Liver (tissue), 9 donors: ENCODE results near the gene GRK3. TPM values are rescaled to one million over a fixed set of nuclear protein-coding genes. Genes with fewer than 3 reads are reported as not detected.

Experiments
- DNase-seq: peaks from one replicate; pipeline ENCODE4 v3.0.0-alpha.2; 2017; ENCODE audit warnings: low spot score
- H3K27ac ChIP-seq, 2 donors: one replicate each; pipeline ENCODE4 v1.7.0; 2013; ENCODE audit warnings: inconsistent platforms in 2 of 2, low read length in 2 of 2, control low read depth in 1 of 2, low read depth in 1 of 2, mild to moderate bottlenecking in 1 of 2
- H3K27me3 ChIP-seq, 4 donors: one replicate each; pipeline versions ENCODE4 v1.6.1 to v1.7.0; 2013; ENCODE audit warnings: low read length in 3 of 4, inconsistent platforms in 1 of 4, mild to moderate bottlenecking in 1 of 4, moderate library complexity in 1 of 4; ENCODE audit not compliant: control insufficient read depth in 4 of 4, insufficient read depth in 4 of 4
- H3K36me3 ChIP-seq, 4 donors: one replicate each; pipeline versions ENCODE4 v1.6.1 to v1.7.0; 2013; ENCODE audit warnings: low read length in 3 of 4, mild to moderate bottlenecking in 3 of 4, low read depth in 1 of 4, moderate library complexity in 1 of 4; ENCODE audit not compliant: control insufficient read depth in 4 of 4, insufficient read depth in 3 of 4
- H3K4me1 ChIP-seq, 4 donors: one replicate each; pipeline versions ENCODE4 v1.6.1 to v1.7.0; 2013; ENCODE audit warnings: low read length in 3 of 4, mild to moderate bottlenecking in 3 of 4, moderate library complexity in 1 of 4; ENCODE audit not compliant: control insufficient read depth in 4 of 4, insufficient read depth in 4 of 4
- H3K4me3 ChIP-seq, 3 donors: one replicate each; pipeline versions ENCODE4 v1.6.1 to v1.7.0; 2013; ENCODE audit warnings: low read length in 3 of 3, control low read depth in 1 of 3, low read depth in 1 of 3, mild to moderate bottlenecking in 1 of 3
- H3K9ac ChIP-seq, 2 donors: one replicate each; pipeline ENCODE4 v1.7.0; 2013; ENCODE audit warnings: low read length in 2 of 2, mild to moderate bottlenecking in 2 of 2, moderate library complexity in 2 of 2, control low read depth in 1 of 2, low read depth in 1 of 2
- H3K9me3 ChIP-seq, 4 donors: one replicate each; pipeline versions ENCODE4 v1.6.1 to v1.7.0; 2013; ENCODE audit warnings: low read length in 3 of 4; ENCODE audit not compliant: control insufficient read depth in 4 of 4
- ATF3 ChIP-seq: IDR thresholded peaks from 2 replicates; pipeline ENCODE4 v1.6.1; 2016; ENCODE audit warnings: antibody characterized with exemption
- CTCF ChIP-seq: fragments of 150-350 bp; IDR thresholded peaks from 2 replicates; pipeline ENCODE4 v1.5.1; 2017; ENCODE audit warnings: improper control_type of control experiment, low read depth, low read length; ENCODE audit not compliant: missing input control
- EGR1 ChIP-seq, 2 donors: IDR thresholded peaks; 2 replicates each; pipeline ENCODE4 v1.6.1; 2016 to 2018; ENCODE audit warnings: antibody characterized with exemption in 2 of 2, low read depth in 2 of 2
- FOXA1 ChIP-seq: IDR thresholded peaks from 2 replicates; pipeline ENCODE4 v1.6.1; 2016; ENCODE audit warnings: antibody characterized with exemption
- FOXA2 ChIP-seq: IDR thresholded peaks from 2 replicates; pipeline ENCODE4 v1.6.1; 2016; ENCODE audit warnings: antibody characterized with exemption
- GABPA ChIP-seq, 2 donors: IDR thresholded peaks in 1 of 2; conservative IDR thresholded peaks in 1 of 2; 2 replicates each; pipeline ENCODE4 v1.6.1; 2016; ENCODE audit warnings: antibody characterized with exemption in 2 of 2, mild to moderate bottlenecking in 1 of 2, moderate library complexity in 1 of 2
- HNF4A ChIP-seq, 2 donors: conservative IDR thresholded peaks; 2 replicates each; pipeline ENCODE4 v1.6.1; 2016; ENCODE audit warnings: antibody characterized with exemption in 2 of 2, mild to moderate bottlenecking in 2 of 2
- HNF4G ChIP-seq: IDR thresholded peaks from 2 replicates; pipeline ENCODE4 v1.6.1; 2016; ENCODE audit warnings: antibody characterized with exemption
- JUND ChIP-seq, 2 donors: IDR thresholded peaks; 2 replicates each; pipeline ENCODE4 v1.6.1; 2016; ENCODE audit warnings: antibody characterized with exemption in 2 of 2
- MAX ChIP-seq: IDR thresholded peaks from 2 replicates; pipeline ENCODE4 v1.6.1; 2016; ENCODE audit warnings: antibody characterized with exemption
- NR2F2 ChIP-seq: IDR thresholded peaks from 2 replicates; pipeline ENCODE4 v1.6.1; 2016; ENCODE audit warnings: antibody characterized with exemption
- RAD21 ChIP-seq, 2 donors: IDR thresholded peaks; 2 replicates each; pipeline ENCODE4 v1.6.1; 2016; ENCODE audit warnings: antibody characterized with exemption in 2 of 2, mild to moderate bottlenecking in 2 of 2
- REST ChIP-seq: IDR thresholded peaks from 2 replicates; pipeline ENCODE4 v1.6.1; 2016; ENCODE audit warnings: antibody characterized with exemption, mild to moderate bottlenecking
- RXRA ChIP-seq, 2 donors: IDR thresholded peaks; 2 replicates each; pipeline ENCODE4 v1.6.1; 2017 to 2018; ENCODE audit warnings: antibody characterized with exemption in 2 of 2, mild to moderate bottlenecking in 1 of 2
- SP1 ChIP-seq: IDR thresholded peaks from 2 replicates; pipeline ENCODE4 v1.6.1; 2018; ENCODE audit warnings: antibody characterized with exemption, mild to moderate bottlenecking
- TAF1 ChIP-seq: conservative IDR thresholded peaks from 2 replicates; pipeline ENCODE4 v1.6.1; 2016; ENCODE audit warnings: antibody characterized with exemption, mild to moderate bottlenecking
- ZBTB33 ChIP-seq: IDR thresholded peaks from 2 replicates; pipeline ENCODE4 v1.6.1; 2016; ENCODE audit warnings: antibody characterized with exemption
- WGBS: extraction: QIAGEN DNeasy Blood & Tissue Kit; methylation state at CpG from one replicate; pipeline ENCODE4 v1.1.7; 2013; 5-methylcytosine and 5-hydroxymethylcytosine counted together
- polyA plus RNA-seq, 2 donors: library from polyadenylated mRNA; stranded (reverse) in 1 of 2; unstranded in 1 of 2; fragments of 200-250 nt in 1 of 2; fragments of >200 nt in 1 of 2; fragmentation: Nextera tagmentation in 1 of 2; extraction: Ambion mirVana in 1 of 2; gene quantifications; one replicate each; pipeline versions ENCODE4 v1.2.1 to v1.2.3, GENCODE V29; 2013 to 2015
- total RNA-seq, 2 donors: library from RNA; depleted of rRNA; stranded (reverse); fragments of >200 nt; gene quantifications; one replicate each; pipeline ENCODE4 v1.2.3, GENCODE V29; 2014
- donor health status: healthy.
- donor health status: healthy.
- donor health status: healthy.
- donor health status: healthy.
- donor health status: healthy.

GRK3 gene
- total and polyA plus RNA-seq, 4 donors = 0.79 to 6.5 (median 2.4) TPM

GRCh38 chr22:25765016-25765367 is 200.5 kb downstream of the GRK3 start:
- Histone ChIP-seq H3K9ac (no peak overlapping the region), H3K36me3 (no peaks in the 10 kb centered on the region), H3K27me3 (no peaks in the 10 kb centered on the region), H3K9me3 (peaks cover 6 to 12% (median 8%) of the 10 kb centered on the region in 4 donors), H3K27ac (no peak overlapping the region), H3K4me1 (no peaks in the 10 kb centered on the region), H3K4me3 (no peak overlapping the region)
- WGBS = 81% methylated on average over 2 of the region's 2 CpGs
- no peak for TF ChIP-seq EGR1 (IDR thresholded peaks at IDR 0.05; ENCODE audit: low read depth in 2 of 2)
- TF ChIP-seq HNF4G = no peak
- no peak for TF ChIP-seq MAX
- no peak for TF ChIP-seq JUND (IDR thresholded peaks at IDR 0.05)
- no peak for TF ChIP-seq HNF4A (conservative IDR thresholded peaks at IDR 0.05)
- TF ChIP-seq FOXA1 = no peak
- no peak for TF ChIP-seq RXRA (IDR thresholded peaks at IDR 0.05)
- no peak for TF ChIP-seq GABPA (IDR thresholded peaks at IDR 0.05 in 1 of 2, conservative IDR thresholded peaks at IDR 0.05 in 1 of 2)
- no peak for TF ChIP-seq TAF1
- TF ChIP-seq CTCF = no peak
- TF ChIP-seq ZBTB33 = no peak
- no peak for TF ChIP-seq NR2F2
- TF ChIP-seq SP1 = no peak
- no peak for TF ChIP-seq FOXA2
- no peak for TF ChIP-seq RAD21 (IDR thresholded peaks at IDR 0.05)
- no peak for TF ChIP-seq REST
- DNase-seq = no peak

GRCh38 chr22:25765801-25766200 is 201.3 kb downstream of the GRK3 start:
- 85% methylated on average over 4 of the region's 4 CpGs for WGBS
- no peaks in the 10 kb centered on the region for H3K4me1 ChIP-seq

More at GRCh38 chr22:25765801-25766200, 201.3 kb downstream of the GRK3 start:
- Histone ChIP-seq H3K4me3 (no peak overlapping the region), H3K9me3 (peaks cover 6 to 12% (median 8%) of the 10 kb centered on the region in 4 donors), H3K27ac (no peak overlapping the region), H3K27me3 (no peaks in the 10 kb centered on the region), H3K9ac (no peak overlapping the region), H3K36me3 (no peaks in the 10 kb centered on the region)
- TF ChIP-seq ATF3 (no peak), ZBTB33 (no peak), TAF1 (no peak), NR2F2 (no peak), HNF4A (conservative IDR thresholded peaks at IDR 0.05) (no peak), MAX (no peak)
- no peak for DNase-seq
